ENCODE data around the gene PPP2R2B.
A peak's percentile ranks its signal among the peaks of the same experiment; 100 is the strongest.

PPP2R2B gene

DNA sequence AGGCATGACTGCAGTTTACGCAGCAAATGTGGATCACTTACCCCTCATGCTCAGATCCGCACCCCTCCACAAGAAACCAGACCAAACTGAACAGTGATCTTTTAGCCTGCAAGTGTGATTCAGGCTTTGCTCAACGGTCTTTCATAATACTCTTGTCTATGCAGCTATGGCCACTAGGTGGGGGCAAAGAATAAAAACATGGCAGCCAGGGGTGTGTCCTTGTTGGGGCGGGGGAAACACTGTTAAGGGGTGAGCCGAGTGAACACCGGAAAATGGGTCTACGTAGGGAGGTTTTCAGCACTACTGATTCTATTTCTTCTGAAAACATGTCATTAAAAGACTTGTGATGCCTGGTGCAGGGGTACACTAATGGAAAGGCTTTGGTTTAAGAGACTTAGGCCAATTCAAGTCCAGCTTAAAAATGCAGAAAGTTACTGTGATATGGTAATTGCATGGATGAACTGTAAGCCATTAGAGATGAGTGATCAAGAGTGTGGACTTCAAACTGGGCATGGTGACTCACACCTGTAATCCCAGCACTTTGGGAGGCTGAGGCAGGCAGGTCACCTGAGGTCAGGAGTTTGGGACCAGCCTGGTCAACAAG lies 312.7 kb downstream of the PPP2R2B start:
- DNase-seq (ENCODE audit: low read depth in 1 of 2, low spot score in 1 of 2) = peak in 1 of 2 experiments; percentile 78
- no peak overlapping the region for H3K27ac ChIP-seq (replicated peaks)
- H3K27me3 ChIP-seq (ENCODE audit: insufficient read depth, poor library complexity, severe bottlenecking) = no peaks in the 10 kb centered on the region
- TF ChIP-seq, protein P1, sequence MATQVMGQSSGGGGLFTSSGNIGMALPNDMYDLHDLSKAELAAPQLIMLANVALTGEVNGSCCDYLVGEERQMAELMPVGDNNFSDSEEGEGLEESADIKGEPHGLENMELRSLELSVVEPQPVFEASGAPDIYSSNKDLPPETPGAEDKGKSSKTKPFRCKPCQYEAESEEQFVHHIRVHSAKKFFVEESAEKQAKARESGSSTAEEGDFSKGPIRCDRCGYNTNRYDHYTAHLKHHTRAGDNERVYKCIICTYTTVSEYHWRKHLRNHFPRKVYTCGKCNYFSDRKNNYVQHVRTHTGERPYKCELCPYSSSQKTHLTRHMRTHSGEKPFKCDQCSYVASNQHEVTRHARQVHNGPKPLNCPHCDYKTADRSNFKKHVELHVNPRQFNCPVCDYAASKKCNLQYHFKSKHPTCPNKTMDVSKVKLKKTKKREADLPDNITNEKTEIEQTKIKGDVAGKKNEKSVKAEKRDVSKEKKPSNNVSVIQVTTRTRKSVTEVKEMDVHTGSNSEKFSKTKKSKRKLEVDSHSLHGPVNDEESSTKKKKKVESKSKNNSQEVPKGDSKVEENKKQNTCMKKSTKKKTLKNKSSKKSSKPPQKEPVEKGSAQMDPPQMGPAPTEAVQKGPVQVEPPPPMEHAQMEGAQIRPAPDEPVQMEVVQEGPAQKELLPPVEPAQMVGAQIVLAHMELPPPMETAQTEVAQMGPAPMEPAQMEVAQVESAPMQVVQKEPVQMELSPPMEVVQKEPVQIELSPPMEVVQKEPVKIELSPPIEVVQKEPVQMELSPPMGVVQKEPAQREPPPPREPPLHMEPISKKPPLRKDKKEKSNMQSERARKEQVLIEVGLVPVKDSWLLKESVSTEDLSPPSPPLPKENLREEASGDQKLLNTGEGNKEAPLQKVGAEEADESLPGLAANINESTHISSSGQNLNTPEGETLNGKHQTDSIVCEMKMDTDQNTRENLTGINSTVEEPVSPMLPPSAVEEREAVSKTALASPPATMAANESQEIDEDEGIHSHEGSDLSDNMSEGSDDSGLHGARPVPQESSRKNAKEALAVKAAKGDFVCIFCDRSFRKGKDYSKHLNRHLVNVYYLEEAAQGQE (IDR thresholded peaks at IDR 0.05; ENCODE audit: insufficient replicate concordance, low read depth) = no peak
- TF ChIP-seq, protein P2, sequence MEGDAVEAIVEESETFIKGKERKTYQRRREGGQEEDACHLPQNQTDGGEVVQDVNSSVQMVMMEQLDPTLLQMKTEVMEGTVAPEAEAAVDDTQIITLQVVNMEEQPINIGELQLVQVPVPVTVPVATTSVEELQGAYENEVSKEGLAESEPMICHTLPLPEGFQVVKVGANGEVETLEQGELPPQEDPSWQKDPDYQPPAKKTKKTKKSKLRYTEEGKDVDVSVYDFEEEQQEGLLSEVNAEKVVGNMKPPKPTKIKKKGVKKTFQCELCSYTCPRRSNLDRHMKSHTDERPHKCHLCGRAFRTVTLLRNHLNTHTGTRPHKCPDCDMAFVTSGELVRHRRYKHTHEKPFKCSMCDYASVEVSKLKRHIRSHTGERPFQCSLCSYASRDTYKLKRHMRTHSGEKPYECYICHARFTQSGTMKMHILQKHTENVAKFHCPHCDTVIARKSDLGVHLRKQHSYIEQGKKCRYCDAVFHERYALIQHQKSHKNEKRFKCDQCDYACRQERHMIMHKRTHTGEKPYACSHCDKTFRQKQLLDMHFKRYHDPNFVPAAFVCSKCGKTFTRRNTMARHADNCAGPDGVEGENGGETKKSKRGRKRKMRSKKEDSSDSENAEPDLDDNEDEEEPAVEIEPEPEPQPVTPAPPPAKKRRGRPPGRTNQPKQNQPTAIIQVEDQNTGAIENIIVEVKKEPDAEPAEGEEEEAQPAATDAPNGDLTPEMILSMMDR (IDR thresholded peaks at IDR 0.05; ENCODE audit: insufficient read depth, low read length) = peak; percentile 29
- no peak overlapping the region for H3K4me3 ChIP-seq (replicated peaks; ENCODE audit: insufficient read depth, low read length)

- H3K27me3 ChIP-seq (ENCODE audit: insufficient read depth, poor library complexity, severe bottlenecking) = no peaks in the 10 kb centered on the region
- DNase-seq (ENCODE audit: low read depth in 1 of 2, low spot score in 1 of 2) = no peak
- no peak overlapping the region for H3K27ac ChIP-seq (replicated peaks)
- TF ChIP-seq SPI1 (IDR thresholded peaks at IDR 0.05; ENCODE audit: borderline replicate concordance, low read depth) (no peak), POLR2AphosphoS5 (IDR thresholded peaks at IDR 0.05; ENCODE audit: low read depth) (no peak), GABPA (IDR thresholded peaks at IDR 0.05; ENCODE audit: low read depth) (no peak)
- TF ChIP-seq, protein P1 (IDR thresholded peaks at IDR 0.05; ENCODE audit: insufficient replicate concordance, low read depth) = no peak
- TF ChIP-seq, protein P2 (IDR thresholded peaks at IDR 0.05; ENCODE audit: insufficient read depth, low read length) = no peak
- no peak overlapping the region for H3K4me3 ChIP-seq (replicated peaks; ENCODE audit: insufficient read depth, low read length)
Observed at GRCh38 chr5:146564007-146564762, 314.4 kb downstream of the PPP2R2B start.

DNA sequence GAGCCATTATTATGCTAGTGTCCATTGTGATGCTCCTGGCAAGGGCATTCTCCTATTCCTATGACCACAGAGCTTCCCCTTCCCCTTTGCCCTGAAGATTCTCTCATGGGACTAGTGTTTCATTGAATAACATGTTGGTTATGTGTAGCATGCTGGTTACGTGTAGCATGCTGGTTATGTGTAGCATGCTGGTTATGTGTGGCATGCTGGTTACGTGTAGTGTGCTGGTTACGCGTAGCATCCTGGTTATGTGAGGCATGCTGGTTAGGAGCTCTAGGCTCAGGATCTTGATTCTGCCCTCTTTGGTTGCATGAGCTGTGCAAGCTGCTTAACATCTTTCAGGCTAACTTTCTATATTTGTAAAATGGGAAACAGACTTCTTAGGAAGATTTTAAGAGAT lies 316.1 kb downstream of the PPP2R2B start:
- no peak for DNase-seq (ENCODE audit: low read depth in 1 of 2, low spot score in 1 of 2)
- H3K27ac ChIP-seq (replicated peaks) = no peak overlapping the region
- TF ChIP-seq POLR2AphosphoS5 (IDR thresholded peaks at IDR 0.05; ENCODE audit: low read depth) = no peak
- TF ChIP-seq, protein P2 (IDR thresholded peaks at IDR 0.05; ENCODE audit: insufficient read depth, low read length) = no peak

More for the DNA sequence above, 316.1 kb downstream of the PPP2R2B start:
- no peaks in the 10 kb centered on the region for H3K27me3 ChIP-seq (ENCODE audit: insufficient read depth, poor library complexity, severe bottlenecking)
- no peak overlapping the region for H3K4me3 ChIP-seq (replicated peaks; ENCODE audit: insufficient read depth, low read length)
